Pancreas (tissue), 10 donors: ENCODE measurements around the gene KIF5A. TPM values are rescaled to one million over a fixed set of nuclear protein-coding genes. Genes with fewer than 3 reads are reported as not detected.
A peak's percentile ranks its signal among the peaks of the same experiment; 100 is the strongest.

Source experiments
- ATAC-seq, 4 donors: fragments of 200-7000 bp; cut with Tn5 transposase; one replicate each; pipeline versions ENCODE4 v1.8.0 to v1.9.1; 2020; ENCODE audit warnings: mild to moderate bottlenecking in 4 of 4, moderate library complexity in 4 of 4
- DNase-seq, 6 donors: peaks; one replicate each; pipeline ENCODE4 v3.0.0-alpha.2; 2020
- FAIRE-seq: peaks from 2 replicates; lab custom pipeline; 2012; peaks lifted over from hg19 to GRCh38; lab: Jason Lieb, UNC
- H3K27ac ChIP-seq, 4 donors: fragments of 200-600 bp; sonication (generic); 1 replicate in 3 of 4; 2 replicates in 1 of 4; pipeline versions ENCODE4 v1.5.0 to v1.8.0; 2020
- H3K27me3 ChIP-seq, 4 donors: fragments of 200-600 bp; one replicate each; pipeline ENCODE4 v1.8.0; 2021
- H3K36me3 ChIP-seq, 3 donors: fragments of 200-600 bp; sonication (generic) in 1 of 3; one replicate each; pipeline versions ENCODE4 v1.5.0 to v1.8.0; 2020 to 2021
- H3K4me1 ChIP-seq, 3 donors: fragments of 200-600 bp; one replicate each; pipeline ENCODE4 v1.8.0; 2021
- H3K4me3 ChIP-seq, 4 donors: fragments of 200-600 bp; sonication (generic) in 2 of 4; one replicate each; pipeline versions ENCODE4 v1.5.0 to v1.8.0; 2020 to 2021
- H3K9me3 ChIP-seq, 4 donors: fragments of 200-600 bp; one replicate each; pipeline ENCODE4 v1.8.0; 2021
- WGBS, 2 donors: extraction: QIAGEN DNeasy Blood & Tissue Kit; methylation state at CpG; one replicate each; pipeline ENCODE4 v1.1.7; 2013; 5-methylcytosine and 5-hydroxymethylcytosine counted together
- intact Hi-C, 3 donors: fragments of 100-400 bp; cut with DNase I; formaldehyde crosslinking; loops; one replicate each; pipeline versions ENCODE4 v1.11.1 to v1.14.2; 2022
- polyA plus RNA-seq, 2 donors: library from polyadenylated mRNA; stranded (reverse); fragments of 200-250 nt; gene quantifications; one replicate each; pipeline ENCODE4 v1.2.3, GENCODE V29; 2013
- total RNA-seq, 6 donors: library from RNA; stranded (reverse); fragmentation: NEBNext Ultra II Directional in 4 of 6; extraction: Animal tissue kit (Norgen Biotek cat#: 25700) in 4 of 6; gene quantifications; one replicate each; pipeline versions ENCODE4 v1.2.1 to v1.2.4, GENCODE V29; 2021 to 2023
- TF ChIP-seq, protein P1 (sequence below), 4 donors: fragments of 200-600 bp; sonication (generic) in 3 of 4; IDR thresholded peaks; one replicate each; pipeline versions ENCODE4 v1.5.0 to v1.8.0; 2021; ENCODE audit warnings: antibody characterized with exemption in 4 of 4
- donor health status: healthy with polysubstance abuse.
- donor health status: DM: no; HTN: no; CAD: no; lungs with moderate emphysema.
- donor health status: DM: no; HTN: no; CAD: no.
- donor health status: control.
- donor health status: control.
- donor health status: Bipolar disorder and iron deficiency.
- donor health status: DM: yes; HTN: yes; CAD: no.
- donor health status: DM: no; HTN: no; CAD: no.
- donor health status: DM: no; HTN: no; CAD: no.
- donor health status: DM: yes; HTN: yes; CAD: no.

The KIF5A gene
- total and polyA plus RNA-seq, 8 donors: 0.25 to 2.9 (median 0.68) TPM

- Histone ChIP-seq H3K4me3 (no peak overlapping the region), H3K27me3 (no peaks in the 10 kb centered on the region), H3K36me3 (no peaks in the 10 kb centered on the region), H3K27ac (no peak overlapping the region), H3K4me1 (no peaks in the 10 kb centered on the region), H3K9me3 (no peaks in the 10 kb centered on the region)
- FAIRE-seq (no peak), ATAC-seq (no peak), DNase-seq (no peak)
- 82 to 84% methylated on average over 4 of the region's 4 CpGs for WGBS, 2 donors
- TF ChIP-seq, protein P1, sequence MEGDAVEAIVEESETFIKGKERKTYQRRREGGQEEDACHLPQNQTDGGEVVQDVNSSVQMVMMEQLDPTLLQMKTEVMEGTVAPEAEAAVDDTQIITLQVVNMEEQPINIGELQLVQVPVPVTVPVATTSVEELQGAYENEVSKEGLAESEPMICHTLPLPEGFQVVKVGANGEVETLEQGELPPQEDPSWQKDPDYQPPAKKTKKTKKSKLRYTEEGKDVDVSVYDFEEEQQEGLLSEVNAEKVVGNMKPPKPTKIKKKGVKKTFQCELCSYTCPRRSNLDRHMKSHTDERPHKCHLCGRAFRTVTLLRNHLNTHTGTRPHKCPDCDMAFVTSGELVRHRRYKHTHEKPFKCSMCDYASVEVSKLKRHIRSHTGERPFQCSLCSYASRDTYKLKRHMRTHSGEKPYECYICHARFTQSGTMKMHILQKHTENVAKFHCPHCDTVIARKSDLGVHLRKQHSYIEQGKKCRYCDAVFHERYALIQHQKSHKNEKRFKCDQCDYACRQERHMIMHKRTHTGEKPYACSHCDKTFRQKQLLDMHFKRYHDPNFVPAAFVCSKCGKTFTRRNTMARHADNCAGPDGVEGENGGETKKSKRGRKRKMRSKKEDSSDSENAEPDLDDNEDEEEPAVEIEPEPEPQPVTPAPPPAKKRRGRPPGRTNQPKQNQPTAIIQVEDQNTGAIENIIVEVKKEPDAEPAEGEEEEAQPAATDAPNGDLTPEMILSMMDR (IDR thresholded peaks at IDR 0.05): no peak
- intact Hi-C loops: loop anchor here in 2 of 3 donors (2.0 to 5.0 kb wide), 2 partner anchors 38 to 47 kb away; no protein-coding TSS in a partner anchor
These were observed 30.6 kb downstream of the KIF5A start for GRCh38 chr12:57580466-57580795.

GRCh38 chr12:57581802-57582201 is 32.0 kb downstream of the KIF5A start:
- no peak overlapping the region for H3K27ac ChIP-seq
- intact Hi-C loops: loop anchor here in 2 of 3 donors (2.0 to 5.0 kb wide), 3 partner anchors 37 to 45 kb away; no protein-coding TSS in a partner anchor
- FAIRE-seq (no peak), DNase-seq (no peak), ATAC-seq (no peak)
- 64 to 76% methylated on average over 1 of the region's 1 CpG for WGBS, 2 donors
- no peaks in the 10 kb centered on the region for H3K36me3 ChIP-seq
- no peaks in the 10 kb centered on the region for H3K27me3 ChIP-seq
- no peaks in the 10 kb centered on the region for H3K4me1 ChIP-seq
- H3K9me3 ChIP-seq: no peaks in the 10 kb centered on the region
- no peak overlapping the region for H3K4me3 ChIP-seq
- TF ChIP-seq, protein P1 (IDR thresholded peaks at IDR 0.05): no peak

GRCh38 chr12:57582440-57582839 is 32.6 kb downstream of the KIF5A start:
- H3K4me1 ChIP-seq: no peaks in the 10 kb centered on the region
- H3K36me3 ChIP-seq: no peaks in the 10 kb centered on the region
- DNase-seq: no peak
- no peaks in the 10 kb centered on the region for H3K27me3 ChIP-seq
- intact Hi-C loops: loop anchor here in 2 of 3 donors (2.0 to 5.0 kb wide), 2 partner anchors 42 to 45 kb away; no protein-coding TSS in a partner anchor
- no peak overlapping the region for H3K27ac ChIP-seq
- 100% methylated on average over 1 of the region's 1 CpG for WGBS, 2 donors
- ATAC-seq: no peak
- H3K9me3 ChIP-seq: no peaks in the 10 kb centered on the region
- FAIRE-seq: no peak
- H3K4me3 ChIP-seq: no peak overlapping the region
- TF ChIP-seq, protein P1 (IDR thresholded peaks at IDR 0.05): no peak

DNA sequence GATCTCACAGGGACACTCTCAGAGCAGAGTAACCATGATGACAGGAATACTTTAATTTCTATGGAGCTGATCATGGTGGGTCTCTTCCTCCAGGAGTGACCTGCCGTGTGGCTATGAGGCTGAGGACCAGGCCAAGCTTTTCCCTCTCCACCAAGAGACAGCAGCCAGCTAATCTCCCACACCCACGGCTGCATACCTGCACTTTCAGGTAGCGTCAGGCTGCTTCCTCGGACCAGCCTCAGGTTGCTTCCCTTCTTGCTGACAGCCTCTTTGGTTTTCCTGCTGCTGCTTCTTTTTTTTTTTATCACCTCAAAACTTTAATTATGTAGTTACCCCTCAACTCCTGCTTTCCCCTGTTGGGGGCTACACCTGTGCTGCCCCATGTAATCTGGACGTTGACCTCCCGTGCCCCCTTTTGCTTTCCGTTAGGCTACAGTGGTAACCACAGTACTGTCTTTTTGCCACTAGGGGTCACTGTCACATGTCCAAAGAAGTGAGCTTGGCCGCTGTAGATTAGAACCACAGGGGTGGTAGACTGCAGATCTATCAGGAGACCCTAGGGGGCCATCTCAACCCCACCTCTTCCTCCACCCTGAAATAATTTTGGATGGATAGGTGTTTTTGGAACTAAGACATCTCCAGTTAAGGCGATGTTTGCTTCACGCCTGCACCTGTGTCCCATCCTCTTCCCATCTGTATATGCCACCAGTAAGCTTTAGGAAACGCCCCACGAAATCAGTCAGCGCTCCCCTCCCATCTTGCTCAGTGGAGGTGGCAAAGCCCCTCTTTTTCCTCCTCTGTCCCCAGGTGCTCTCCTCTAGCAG is 33.4 kb downstream of the KIF5A start:
- no peak overlapping the region for H3K4me3 ChIP-seq
- TF ChIP-seq, protein P1 (IDR thresholded peaks at IDR 0.05): peak; percentile 91 to 97 (median 94)
- intact Hi-C loops: loop anchor here in 2 of 3 donors (2.0 to 5.0 kb wide), 2 partner anchors 42 to 44 kb away; no protein-coding TSS in a partner anchor
- H3K27ac ChIP-seq: no peak overlapping the region
- H3K27me3 ChIP-seq: no peaks in the 10 kb centered on the region
- WGBS, 2 donors: 43 to 45% methylated on average over 13 of the region's 13 CpGs
- ATAC-seq (peak; percentile 95 to 100 (median 98)), DNase-seq (peak in 4 of 6 donors; percentile 46 to 72 (median 58)), FAIRE-seq (no peak)
- H3K4me1 ChIP-seq: no peaks in the 10 kb centered on the region
- H3K9me3 ChIP-seq: no peaks in the 10 kb centered on the region
- no peaks in the 10 kb centered on the region for H3K36me3 ChIP-seq

- ATAC-seq (no peak), FAIRE-seq (no peak), DNase-seq (no peak)
- no peaks in the 10 kb centered on the region for H3K4me1 ChIP-seq
- H3K27me3 ChIP-seq: no peaks in the 10 kb centered on the region
- intact Hi-C loops: loop anchor here in 1 of 3 donors (5.0 kb wide), 1 partner anchor 43 kb away; no protein-coding TSS in a partner anchor
- no peak overlapping the region for H3K27ac ChIP-seq
- no peak overlapping the region for H3K4me3 ChIP-seq
- 92 to 93% methylated on average over 2 of the region's 2 CpGs for WGBS, 2 donors
- H3K9me3 ChIP-seq: no peaks in the 10 kb centered on the region
- TF ChIP-seq, protein P1 (IDR thresholded peaks at IDR 0.05): no peak
- no peaks in the 10 kb centered on the region for H3K36me3 ChIP-seq
These were observed 34.2 kb downstream of the KIF5A start for GRCh38 chr12:57584050-57584449.
